ENCODE measurements around the gene KY.

KY gene

DNA sequence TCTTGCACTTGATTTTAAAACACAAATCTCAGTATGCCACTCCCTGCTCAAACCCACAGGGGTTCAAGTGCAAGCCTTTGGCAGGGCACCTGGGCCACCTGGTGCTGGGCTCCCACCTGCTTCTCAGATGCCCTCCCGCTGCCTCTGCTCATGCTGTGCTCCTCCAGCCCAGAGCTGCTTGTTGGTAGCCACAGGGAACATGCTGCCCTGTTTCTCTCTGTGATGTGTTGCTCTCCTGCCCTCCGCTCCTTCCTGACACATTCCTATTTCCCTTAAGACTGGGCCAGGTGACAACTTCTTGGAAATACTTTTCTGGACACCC lies 27.1 kb upstream of the KY start (continued):
- TF ChIP-seq, protein P1, sequence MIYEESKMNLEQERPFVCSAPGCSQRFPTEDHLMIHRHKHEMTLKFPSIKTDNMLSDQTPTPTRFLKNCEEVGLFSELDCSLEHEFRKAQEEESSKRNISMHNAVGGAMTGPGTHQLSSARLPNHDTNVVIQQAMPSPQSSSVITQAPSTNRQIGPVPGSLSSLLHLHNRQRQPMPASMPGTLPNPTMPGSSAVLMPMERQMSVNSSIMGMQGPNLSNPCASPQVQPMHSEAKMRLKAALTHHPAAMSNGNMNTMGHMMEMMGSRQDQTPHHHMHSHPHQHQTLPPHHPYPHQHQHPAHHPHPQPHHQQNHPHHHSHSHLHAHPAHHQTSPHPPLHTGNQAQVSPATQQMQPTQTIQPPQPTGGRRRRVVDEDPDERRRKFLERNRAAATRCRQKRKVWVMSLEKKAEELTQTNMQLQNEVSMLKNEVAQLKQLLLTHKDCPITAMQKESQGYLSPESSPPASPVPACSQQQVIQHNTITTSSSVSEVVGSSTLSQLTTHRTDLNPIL (CRISPR knock-in tag; IDR thresholded peaks at IDR 0.05; ENCODE audit: low read depth) = no peak

DNA sequence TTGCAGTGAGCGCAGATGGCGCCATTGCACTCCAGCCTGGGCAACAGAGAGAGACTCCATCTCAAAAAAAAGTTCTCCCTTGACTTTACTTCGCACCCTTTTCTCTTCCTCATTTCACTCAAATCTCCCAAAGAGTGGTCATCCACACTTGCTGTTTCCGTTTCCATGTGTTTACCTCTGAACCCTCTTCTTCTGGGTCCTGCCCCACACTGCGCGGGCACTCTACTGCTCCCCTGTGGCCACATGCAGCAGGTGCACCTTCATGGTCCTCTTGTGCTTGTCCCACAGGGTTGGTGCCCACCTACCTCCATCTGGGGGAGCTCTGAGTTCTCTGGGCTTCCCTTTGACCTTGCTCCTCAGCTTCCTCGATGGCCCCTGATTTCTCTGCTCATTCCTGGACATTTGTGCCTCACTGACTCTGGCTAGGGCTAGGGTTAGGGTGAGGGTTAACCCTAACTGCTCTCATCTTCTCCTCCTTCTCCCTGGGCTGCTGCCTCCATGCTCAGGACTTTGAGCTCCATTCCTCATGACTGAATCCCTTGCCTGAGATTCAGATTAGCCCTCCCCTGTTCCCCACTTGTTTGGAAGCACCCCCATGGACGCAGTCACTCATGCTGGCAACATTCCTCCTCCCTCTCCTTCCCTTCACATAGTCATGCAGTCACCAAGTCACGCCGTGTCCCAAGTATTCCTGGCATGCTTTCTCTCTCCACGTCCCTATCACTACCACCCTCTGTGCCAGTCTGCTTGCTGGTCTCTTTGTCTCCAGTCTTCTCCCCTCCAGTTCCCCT lies 26.6 kb upstream of the KY start:
- TF ChIP-seq BACH2 (CRISPR knock-in tag; IDR thresholded peaks at IDR 0.05; ENCODE audit: borderline replicate concordance) (no peak), RARB (CRISPR knock-in tag; IDR thresholded peaks at IDR 0.05) (no peak), ZNF8 (CRISPR knock-in tag; IDR thresholded peaks at IDR 0.05) (no peak), ESRRG (CRISPR knock-in tag; IDR thresholded peaks at IDR 0.05) (no peak), CSDC2 (CRISPR knock-in tag; IDR thresholded peaks at IDR 0.05) (no peak), ARNTL (CRISPR knock-in tag; IDR thresholded peaks at IDR 0.05; ENCODE audit: borderline replicate concordance, low read depth) (no peak), TOX (CRISPR knock-in tag; IDR thresholded peaks at IDR 0.05; ENCODE audit: borderline replicate concordance) (no peak)
- TF ChIP-seq, protein P1 (CRISPR knock-in tag; IDR thresholded peaks at IDR 0.05; ENCODE audit: low read depth) = no peak
- TF ChIP-seq, protein P2, sequence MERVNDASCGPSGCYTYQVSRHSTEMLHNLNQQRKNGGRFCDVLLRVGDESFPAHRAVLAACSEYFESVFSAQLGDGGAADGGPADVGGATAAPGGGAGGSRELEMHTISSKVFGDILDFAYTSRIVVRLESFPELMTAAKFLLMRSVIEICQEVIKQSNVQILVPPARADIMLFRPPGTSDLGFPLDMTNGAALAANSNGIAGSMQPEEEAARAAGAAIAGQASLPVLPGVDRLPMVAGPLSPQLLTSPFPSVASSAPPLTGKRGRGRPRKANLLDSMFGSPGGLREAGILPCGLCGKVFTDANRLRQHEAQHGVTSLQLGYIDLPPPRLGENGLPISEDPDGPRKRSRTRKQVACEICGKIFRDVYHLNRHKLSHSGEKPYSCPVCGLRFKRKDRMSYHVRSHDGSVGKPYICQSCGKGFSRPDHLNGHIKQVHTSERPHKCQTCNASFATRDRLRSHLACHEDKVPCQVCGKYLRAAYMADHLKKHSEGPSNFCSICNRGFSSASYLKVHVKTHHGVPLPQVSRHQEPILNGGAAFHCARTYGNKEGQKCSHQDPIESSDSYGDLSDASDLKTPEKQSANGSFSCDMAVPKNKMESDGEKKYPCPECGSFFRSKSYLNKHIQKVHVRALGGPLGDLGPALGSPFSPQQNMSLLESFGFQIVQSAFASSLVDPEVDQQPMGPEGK (CRISPR knock-in tag; IDR thresholded peaks at IDR 0.05; ENCODE audit: borderline replicate concordance) = no peak
- TF ChIP-seq, protein P3, sequence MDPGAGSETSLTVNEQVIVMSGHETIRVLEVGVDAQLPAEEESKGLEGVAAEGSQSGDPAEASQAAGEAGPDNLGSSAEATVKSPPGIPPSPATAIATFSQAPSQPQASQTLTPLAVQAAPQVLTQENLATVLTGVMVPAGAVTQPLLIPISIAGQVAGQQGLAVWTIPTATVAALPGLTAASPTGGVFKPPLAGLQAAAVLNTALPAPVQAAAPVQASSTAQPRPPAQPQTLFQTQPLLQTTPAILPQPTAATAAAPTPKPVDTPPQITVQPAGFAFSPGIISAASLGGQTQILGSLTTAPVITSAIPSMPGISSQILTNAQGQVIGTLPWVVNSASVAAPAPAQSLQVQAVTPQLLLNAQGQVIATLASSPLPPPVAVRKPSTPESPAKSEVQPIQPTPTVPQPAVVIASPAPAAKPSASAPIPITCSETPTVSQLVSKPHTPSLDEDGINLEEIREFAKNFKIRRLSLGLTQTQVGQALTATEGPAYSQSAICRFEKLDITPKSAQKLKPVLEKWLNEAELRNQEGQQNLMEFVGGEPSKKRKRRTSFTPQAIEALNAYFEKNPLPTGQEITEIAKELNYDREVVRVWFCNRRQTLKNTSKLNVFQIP (CRISPR knock-in tag; IDR thresholded peaks at IDR 0.05; ENCODE audit: borderline replicate concordance, low read depth) = no peak
- TF ChIP-seq, protein P4, sequence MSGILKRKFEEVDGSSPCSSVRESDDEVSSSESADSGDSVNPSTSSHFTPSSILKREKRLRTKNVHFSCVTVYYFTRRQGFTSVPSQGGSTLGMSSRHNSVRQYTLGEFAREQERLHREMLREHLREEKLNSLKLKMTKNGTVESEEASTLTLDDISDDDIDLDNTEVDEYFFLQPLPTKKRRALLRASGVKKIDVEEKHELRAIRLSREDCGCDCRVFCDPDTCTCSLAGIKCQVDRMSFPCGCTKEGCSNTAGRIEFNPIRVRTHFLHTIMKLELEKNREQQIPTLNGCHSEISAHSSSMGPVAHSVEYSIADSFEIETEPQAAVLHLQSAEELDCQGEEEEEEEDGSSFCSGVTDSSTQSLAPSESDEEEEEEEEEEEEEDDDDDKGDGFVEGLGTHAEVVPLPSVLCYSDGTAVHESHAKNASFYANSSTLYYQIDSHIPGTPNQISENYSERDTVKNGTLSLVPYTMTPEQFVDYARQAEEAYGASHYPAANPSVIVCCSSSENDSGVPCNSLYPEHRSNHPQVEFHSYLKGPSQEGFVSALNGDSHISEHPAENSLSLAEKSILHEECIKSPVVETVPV (CRISPR knock-in tag; IDR thresholded peaks at IDR 0.05) = no peak
- no peak for ATAC-seq

DNA sequence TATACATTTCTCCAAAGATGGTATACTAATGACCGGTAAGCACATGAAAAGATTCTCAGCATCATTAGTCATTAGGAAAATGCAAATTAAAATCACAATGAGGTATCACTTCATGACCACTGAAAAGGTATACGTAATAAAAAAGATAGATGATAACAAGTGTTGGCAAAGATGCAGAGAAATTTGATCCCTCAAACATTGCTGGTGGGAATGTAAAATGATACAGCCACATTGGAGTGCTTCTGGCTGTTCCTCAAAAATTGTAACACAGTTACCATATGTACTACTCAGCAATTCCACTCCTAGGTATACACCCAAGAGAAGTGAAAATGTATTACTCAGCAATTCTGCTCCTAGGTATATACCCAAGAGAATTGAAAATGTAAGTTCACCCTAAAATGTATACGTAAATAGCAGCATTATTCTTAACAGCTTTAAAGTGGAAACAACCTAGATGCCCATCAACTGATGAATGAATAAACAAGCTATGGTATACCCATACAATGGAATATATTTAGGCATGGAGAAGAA lies 25.0 kb upstream of the KY start:
- ATAC-seq = no peak
- TF ChIP-seq GLIS3 (CRISPR knock-in tag; IDR thresholded peaks at IDR 0.05) = no peak
- TF ChIP-seq, protein P2 (CRISPR knock-in tag; IDR thresholded peaks at IDR 0.05; ENCODE audit: borderline replicate concordance) = no peak
- TF ChIP-seq ARNTL (CRISPR knock-in tag; IDR thresholded peaks at IDR 0.05; ENCODE audit: borderline replicate concordance, low read depth) = no peak
- no peak for TF ChIP-seq TOX (CRISPR knock-in tag; IDR thresholded peaks at IDR 0.05; ENCODE audit: borderline replicate concordance)
- no peak for TF ChIP-seq ZFP3 (CRISPR knock-in tag; IDR thresholded peaks at IDR 0.05)
- TF ChIP-seq, protein P1 (CRISPR knock-in tag; IDR thresholded peaks at IDR 0.05; ENCODE audit: low read depth) = no peak
- TF ChIP-seq ZFP30 (CRISPR knock-in tag; IDR thresholded peaks at IDR 0.05) = no peak
- TF ChIP-seq, protein P4 (CRISPR knock-in tag; IDR thresholded peaks at IDR 0.05) = no peak
- TF ChIP-seq ZC3H10 (CRISPR knock-in tag; IDR thresholded peaks at IDR 0.05) = no peak
- no peak for TF ChIP-seq ESRRG (CRISPR knock-in tag; IDR thresholded peaks at IDR 0.05)
- no peak for TF ChIP-seq ZNF8 (CRISPR knock-in tag; IDR thresholded peaks at IDR 0.05)
- no peak for TF ChIP-seq CSDC2 (CRISPR knock-in tag; IDR thresholded peaks at IDR 0.05)
- TF ChIP-seq, protein P5, sequence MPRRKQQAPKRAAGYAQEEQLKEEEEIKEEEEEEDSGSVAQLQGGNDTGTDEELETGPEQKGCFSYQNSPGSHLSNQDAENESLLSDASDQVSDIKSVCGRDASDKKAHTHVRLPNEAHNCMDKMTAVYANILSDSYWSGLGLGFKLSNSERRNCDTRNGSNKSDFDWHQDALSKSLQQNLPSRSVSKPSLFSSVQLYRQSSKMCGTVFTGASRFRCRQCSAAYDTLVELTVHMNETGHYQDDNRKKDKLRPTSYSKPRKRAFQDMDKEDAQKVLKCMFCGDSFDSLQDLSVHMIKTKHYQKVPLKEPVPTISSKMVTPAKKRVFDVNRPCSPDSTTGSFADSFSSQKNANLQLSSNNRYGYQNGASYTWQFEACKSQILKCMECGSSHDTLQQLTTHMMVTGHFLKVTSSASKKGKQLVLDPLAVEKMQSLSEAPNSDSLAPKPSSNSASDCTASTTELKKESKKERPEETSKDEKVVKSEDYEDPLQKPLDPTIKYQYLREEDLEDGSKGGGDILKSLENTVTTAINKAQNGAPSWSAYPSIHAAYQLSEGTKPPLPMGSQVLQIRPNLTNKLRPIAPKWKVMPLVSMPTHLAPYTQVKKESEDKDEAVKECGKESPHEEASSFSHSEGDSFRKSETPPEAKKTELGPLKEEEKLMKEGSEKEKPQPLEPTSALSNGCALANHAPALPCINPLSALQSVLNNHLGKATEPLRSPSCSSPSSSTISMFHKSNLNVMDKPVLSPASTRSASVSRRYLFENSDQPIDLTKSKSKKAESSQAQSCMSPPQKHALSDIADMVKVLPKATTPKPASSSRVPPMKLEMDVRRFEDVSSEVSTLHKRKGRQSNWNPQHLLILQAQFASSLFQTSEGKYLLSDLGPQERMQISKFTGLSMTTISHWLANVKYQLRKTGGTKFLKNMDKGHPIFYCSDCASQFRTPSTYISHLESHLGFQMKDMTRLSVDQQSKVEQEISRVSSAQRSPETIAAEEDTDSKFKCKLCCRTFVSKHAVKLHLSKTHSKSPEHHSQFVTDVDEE (CRISPR knock-in tag; IDR thresholded peaks at IDR 0.05) = no peak
- no peak for TF ChIP-seq ISL1 (CRISPR knock-in tag; IDR thresholded peaks at IDR 0.05)
- TF ChIP-seq ZNF70 (CRISPR knock-in tag; IDR thresholded peaks at IDR 0.05) = no peak

All from SK-N-SH treated with all-trans-retinoic acid at 6 μM for 48 hours (cell line).